Ishikawa (cell line): ENCODE results near the gene GRID2.

Experiments used
- CEBPB ChIP-seq: IDR thresholded peaks from 2 replicates; pipeline ENCODE4 v1.6.1; 2012
- CREB1 ChIP-seq: IDR thresholded peaks from 2 replicates; pipeline ENCODE4 v1.6.1; 2012; ENCODE audit warnings: low read depth
- EGR1 ChIP-seq: IDR thresholded peaks from 2 replicates; pipeline ENCODE4 v1.6.1; 2012
- EP300 ChIP-seq: IDR thresholded peaks from 2 replicates; pipeline ENCODE4 v1.6.1; 2012; ENCODE audit warnings: borderline replicate concordance
- FOXM1 ChIP-seq: IDR thresholded peaks from 2 replicates; pipeline ENCODE4 v1.6.1; 2012; ENCODE audit warnings: low read depth, borderline replicate concordance
- MAX ChIP-seq: IDR thresholded peaks from 2 replicates; pipeline ENCODE4 v1.6.1; 2012
- NFIC ChIP-seq: IDR thresholded peaks from 2 replicates; pipeline ENCODE4 v1.6.1; 2012
- RAD21 ChIP-seq: IDR thresholded peaks from 2 replicates; pipeline ENCODE4 v1.6.1; 2012; ENCODE audit warnings: low read depth
- REST ChIP-seq: IDR thresholded peaks from 2 replicates; pipeline ENCODE4 v1.6.1; 2012; ENCODE audit warnings: low read depth, mild to moderate bottlenecking
- TAF1 ChIP-seq: IDR thresholded peaks from 2 replicates; pipeline ENCODE4 v1.6.1; 2012; ENCODE audit warnings: low read depth, mild to moderate bottlenecking
- TCF12 ChIP-seq: IDR thresholded peaks from 2 replicates; pipeline ENCODE4 v1.6.1; 2012; ENCODE audit warnings: low read depth
- TEAD4 ChIP-seq: IDR thresholded peaks from 2 replicates; pipeline ENCODE4 v1.6.1; 2012
- YY1 ChIP-seq: IDR thresholded peaks from 2 replicates; pipeline ENCODE4 v1.6.1; 2012; ENCODE audit warnings: low read depth
- ZBTB7A ChIP-seq: IDR thresholded peaks from 2 replicates; pipeline ENCODE4 v1.6.1; 2012; ENCODE audit warnings: low read depth
- TF ChIP-seq, protein P1 (sequence below): IDR thresholded peaks from 2 replicates; pipeline ENCODE4 v1.6.1; 2012

Gene GRID2

GRCh38 chr4:92677805-92678204 lies 374.0 kb downstream of the GRID2 start:
- TF ChIP-seq YY1, result no peak
- no peak for TF ChIP-seq MAX
- no peak for TF ChIP-seq NFIC
- TF ChIP-seq CEBPB, result no peak
- no peak for TF ChIP-seq TEAD4
- TF ChIP-seq, protein P1, sequence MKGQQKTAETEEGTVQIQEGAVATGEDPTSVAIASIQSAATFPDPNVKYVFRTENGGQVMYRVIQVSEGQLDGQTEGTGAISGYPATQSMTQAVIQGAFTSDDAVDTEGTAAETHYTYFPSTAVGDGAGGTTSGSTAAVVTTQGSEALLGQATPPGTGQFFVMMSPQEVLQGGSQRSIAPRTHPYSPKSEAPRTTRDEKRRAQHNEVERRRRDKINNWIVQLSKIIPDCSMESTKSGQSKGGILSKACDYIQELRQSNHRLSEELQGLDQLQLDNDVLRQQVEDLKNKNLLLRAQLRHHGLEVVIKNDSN, result no peak
- no peak for TF ChIP-seq TCF12
- no peak for TF ChIP-seq CREB1
- no peak for TF ChIP-seq REST
- no peak for TF ChIP-seq FOXM1
- no peak for TF ChIP-seq ZBTB7A
- TF ChIP-seq RAD21, result no peak
- no peak for TF ChIP-seq TAF1
- no peak for TF ChIP-seq EGR1
- no peak for TF ChIP-seq EP300

GRCh38 chr4:92678292-92678691 lies 374.5 kb downstream of the GRID2 start:
- no peak for TF ChIP-seq FOXM1
- TF ChIP-seq, protein P1, result no peak
- no peak for TF ChIP-seq MAX

GRCh38 chr4:92679149-92679548 lies 375.4 kb downstream of the GRID2 start:
- TF ChIP-seq TCF12 (no peak), NFIC (no peak), EP300 (no peak), CREB1 (no peak), TEAD4 (no peak), RAD21 (no peak), CEBPB (no peak), REST (no peak), TAF1 (no peak), EGR1 (no peak), ZBTB7A (no peak), YY1 (no peak), MAX (no peak)
- TF ChIP-seq, protein P1, result no peak

GRCh38 chr4:92714640-92715039 lies 410.9 kb downstream of the GRID2 start:
- TF ChIP-seq TCF12, result no peak
- TF ChIP-seq CEBPB, result no peak
- no peak for TF ChIP-seq TAF1
- no peak for TF ChIP-seq ZBTB7A
- no peak for TF ChIP-seq REST
- TF ChIP-seq, protein P1, result no peak
